ENCODE results near the gene UGCG. TPM values are rescaled to one million over a fixed set of nuclear protein-coding genes. Genes with fewer than 3 reads are reported as not detected.

UGCG gene
- total RNA-seq, 1 experiment from 2014 or later: 32.6 TPM

GRCh38 chr9:111979561-111979960 lies 82.9 kb downstream of the UGCG start:
- ChIA-PET POLR2A (no interaction called here), CTCF (no interaction called here), RAD21 (ENCODE audit: low non-redundant PET in 1 of 2, low total read pairs in 2 of 2, uncharacterized antibody in 2 of 2, unreplicated experiment in 2 of 2) (interaction anchor here in 1 of 2 experiments (0.8 kb wide), 1 partner anchor 32 kb away, joined by 3 read pairs; no protein-coding TSS in a partner anchor)
- no peaks in the 10 kb centered on the region for H3K27me3 ChIP-seq (ENCODE audit: insufficient read depth, low read length)
- no peak for TF ChIP-seq FOSL1 (IDR thresholded peaks at IDR 0.05; ENCODE audit: low read depth)
- no peak for TF ChIP-seq SP1 (IDR thresholded peaks at IDR 0.05; ENCODE audit: low read depth)
- no peak for TF ChIP-seq RAD21 (IDR thresholded peaks at IDR 0.05; ENCODE audit: low read depth)
- TF ChIP-seq EZH2 (IDR thresholded peaks at IDR 0.05): no peak
- TF ChIP-seq, protein P1, sequence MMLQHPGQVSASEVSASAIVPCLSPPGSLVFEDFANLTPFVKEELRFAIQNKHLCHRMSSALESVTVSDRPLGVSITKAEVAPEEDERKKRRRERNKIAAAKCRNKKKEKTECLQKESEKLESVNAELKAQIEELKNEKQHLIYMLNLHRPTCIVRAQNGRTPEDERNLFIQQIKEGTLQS (IDR thresholded peaks at IDR 0.05): no peak
- TF ChIP-seq EGR1 (IDR thresholded peaks at IDR 0.05; ENCODE audit: low read depth): no peak
- no peak for TF ChIP-seq YY1 (IDR thresholded peaks at IDR 0.05; ENCODE audit: extremely low read depth, insufficient replicate concordance, low read depth, low read length)
- TF ChIP-seq SRF (IDR thresholded peaks at IDR 0.05; ENCODE audit: low read depth): no peak
- no peak for TF ChIP-seq JUND (IDR thresholded peaks at IDR 0.05)
- TF ChIP-seq SIN3A (IDR thresholded peaks at IDR 0.05; ENCODE audit: low read depth): no peak
- no peak for TF ChIP-seq TCF7L2 (IDR thresholded peaks at IDR 0.05; ENCODE audit: borderline replicate concordance, extremely low read depth, insufficient read depth, insufficient read length)
- TF ChIP-seq ZNF274 (IDR thresholded peaks at IDR 0.05; ENCODE audit: low read depth, low read length): no peak
- intact Hi-C loops (cut with micrococcal nuclease): loop anchor here (5.0 to 10.0 kb wide), 2 partner anchors 85 to 217 kb away; no protein-coding TSS in a partner anchor
- peaks cover 0 to 26% of the 10 kb centered on the region in 2 experiments; a peak in 1 of 4 replicates for H3K4me1 ChIP-seq (ENCODE audit: control insufficient read depth in 1 of 2, insufficient read depth in 2 of 2, low read length in 2 of 2)
- H3K9ac ChIP-seq (ENCODE audit: low read length): no peak overlapping the region
- DNase-seq (ENCODE audit: low read depth, low spot score) (no peak), ATAC-seq (peak; percentile 60)
- H2AFZ ChIP-seq (ENCODE audit: low read depth, low read length, poor library complexity, severe bottlenecking): no peak overlapping the region
- H3K36me3 ChIP-seq (ENCODE audit: control insufficient read depth in 1 of 2, insufficient read depth in 2 of 2, low read length in 2 of 2): no peaks in the 10 kb centered on the region
- H3K9me2 ChIP-seq (ENCODE audit: insufficient read depth): no peaks in the 10 kb centered on the region
- no peak overlapping the region for H3K4me3 ChIP-seq (replicated peaks in 1 of 2; ENCODE audit: low read depth in 1 of 2, low read length in 2 of 2)
- H4K20me1 ChIP-seq (ENCODE audit: insufficient read depth): no peaks in the 10 kb centered on the region
- H3K9me3 ChIP-seq (ENCODE audit: control insufficient read depth in 1 of 2, insufficient read depth in 1 of 2, low read depth in 1 of 2, low read length in 2 of 2): no peaks in the 10 kb centered on the region
- H3K4me2 ChIP-seq (ENCODE audit: low read length): no peak overlapping the region
- H3K79me2 ChIP-seq (ENCODE audit: insufficient read depth, low read length): no peaks in the 10 kb centered on the region
- no peak overlapping the region for H3K27ac ChIP-seq (ENCODE audit: low read depth, low read length)
- BruUV-seq (replicated peaks): no TSS peak

DNA sequence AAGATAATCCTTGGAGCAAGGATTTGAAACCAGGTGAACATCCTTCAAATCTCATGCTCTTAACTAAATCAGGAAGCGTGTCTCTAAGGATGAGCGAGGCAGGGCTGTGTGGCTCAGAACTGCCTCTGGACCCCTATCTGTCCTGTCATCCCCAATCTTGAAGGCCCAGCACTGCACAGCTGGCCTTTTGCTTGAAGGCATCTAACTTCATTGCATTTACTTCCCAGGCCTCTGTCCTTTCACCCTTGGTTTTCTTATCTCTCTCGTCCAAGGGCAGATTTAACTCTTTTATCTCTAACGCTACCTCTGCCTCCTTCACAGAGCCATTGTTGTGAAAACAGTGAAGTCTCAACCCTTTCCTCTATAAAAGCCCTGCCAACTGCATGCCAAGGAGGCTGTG lies 83.8 kb downstream of the UGCG start:
- no peak for ATAC-seq
- Histone ChIP-seq H3K9me2 (ENCODE audit: insufficient read depth) (no peaks in the 10 kb centered on the region), H3K4me2 (ENCODE audit: low read length) (no peak overlapping the region), H3K9ac (ENCODE audit: low read length) (no peak overlapping the region), H3K9me3 (ENCODE audit: control insufficient read depth in 1 of 2, insufficient read depth in 1 of 2, low read depth in 1 of 2, low read length in 2 of 2) (no peaks in the 10 kb centered on the region), H3K4me3 (replicated peaks in 1 of 2; ENCODE audit: low read depth in 1 of 2, low read length in 2 of 2) (no peak overlapping the region), H2AFZ (ENCODE audit: low read depth, low read length, poor library complexity, severe bottlenecking) (no peak overlapping the region), H3K27me3 (ENCODE audit: insufficient read depth, low read length) (no peaks in the 10 kb centered on the region), H4K20me1 (ENCODE audit: insufficient read depth) (no peaks in the 10 kb centered on the region), H3K4me1 (ENCODE audit: control insufficient read depth in 1 of 2, insufficient read depth in 2 of 2, low read length in 2 of 2) (peaks cover 0 to 21% of the 10 kb centered on the region in 2 experiments; a peak in 1 of 4 replicates), H3K27ac (ENCODE audit: low read depth, low read length) (no peak overlapping the region), H3K36me3 (ENCODE audit: control insufficient read depth in 1 of 2, insufficient read depth in 2 of 2, low read length in 2 of 2) (no peaks in the 10 kb centered on the region), H3K79me2 (ENCODE audit: insufficient read depth, low read length) (no peaks in the 10 kb centered on the region)
- ChIA-PET RAD21 (ENCODE audit: low non-redundant PET in 1 of 2, low total read pairs in 2 of 2, uncharacterized antibody in 2 of 2, unreplicated experiment in 2 of 2) (no interaction called here), CTCF (no interaction called here), POLR2A (no interaction called here)
- no TSS peak for BruUV-seq (replicated peaks)
- TF ChIP-seq ZNF274 (IDR thresholded peaks at IDR 0.05; ENCODE audit: low read depth, low read length) (no peak), EGR1 (IDR thresholded peaks at IDR 0.05; ENCODE audit: low read depth) (no peak), POLR2A (IDR thresholded peaks at IDR 0.05; ENCODE audit: borderline replicate concordance, extremely low read depth, insufficient read depth, insufficient read length) (no peak), ZFX (IDR thresholded peaks at IDR 0.05) (no peak)
- no peak for DNase-seq (ENCODE audit: low read depth, low spot score)
- intact Hi-C loops (cut with micrococcal nuclease): no loop called here
